ENCODE data around the gene KCNC3.

The KCNC3 gene

GRCh38 chr19:50320596-50320995 lies 8.6 kb downstream of the KCNC3 start:
- Histone ChIP-seq H3K36me3 (ENCODE audit: control insufficient read depth in 5 of 5, insufficient read depth in 5 of 5, low read length in 5 of 5) (no peaks in the 10 kb centered on the region), H3K27me3 (ENCODE audit: control insufficient read depth in 5 of 5, insufficient read depth in 4 of 5, low read length in 5 of 5) (peaks cover 0 to 2% (median 0%) of the 10 kb centered on the region in 5 donors), H3K4me3 (ENCODE audit: low read depth in 1 of 5, low read length in 5 of 5) (no peak overlapping the region), H3K9ac (ENCODE audit: low read length in 5 of 5) (no peak overlapping the region), H3K4me1 (ENCODE audit: control insufficient read depth in 5 of 5, insufficient read depth in 5 of 5, low read length in 5 of 5) (peaks cover 0 to 3% (median 2%) of the 10 kb centered on the region in 5 donors), H3K27ac (ENCODE audit: low read depth, low read length) (no peak overlapping the region), H3K9me3 (ENCODE audit: control insufficient read depth in 5 of 5, low read length in 5 of 5) (no peaks in the 10 kb centered on the region)

GRCh38 chr19:50320051-50320450 lies 9.1 kb downstream of the KCNC3 start:
- H3K36me3 ChIP-seq (ENCODE audit: control insufficient read depth in 5 of 5, insufficient read depth in 5 of 5, low read length in 5 of 5), result no peaks in the 10 kb centered on the region
- H3K4me1 ChIP-seq (ENCODE audit: control insufficient read depth in 5 of 5, insufficient read depth in 5 of 5, low read length in 5 of 5), result no peaks in the 10 kb centered on the region
- H3K9me3 ChIP-seq (ENCODE audit: control insufficient read depth in 5 of 5, low read length in 5 of 5), result no peaks in the 10 kb centered on the region
- no peak overlapping the region for H3K27ac ChIP-seq (ENCODE audit: low read depth, low read length)
- H3K9ac ChIP-seq (ENCODE audit: low read length in 5 of 5), result no peak overlapping the region
- peaks cover 0 to 4% (median under 1%) of the 10 kb centered on the region in 5 donors for H3K27me3 ChIP-seq (ENCODE audit: control insufficient read depth in 5 of 5, insufficient read depth in 4 of 5, low read length in 5 of 5)
- no peak overlapping the region for H3K4me3 ChIP-seq (ENCODE audit: low read depth in 1 of 5, low read length in 5 of 5)

DNA sequence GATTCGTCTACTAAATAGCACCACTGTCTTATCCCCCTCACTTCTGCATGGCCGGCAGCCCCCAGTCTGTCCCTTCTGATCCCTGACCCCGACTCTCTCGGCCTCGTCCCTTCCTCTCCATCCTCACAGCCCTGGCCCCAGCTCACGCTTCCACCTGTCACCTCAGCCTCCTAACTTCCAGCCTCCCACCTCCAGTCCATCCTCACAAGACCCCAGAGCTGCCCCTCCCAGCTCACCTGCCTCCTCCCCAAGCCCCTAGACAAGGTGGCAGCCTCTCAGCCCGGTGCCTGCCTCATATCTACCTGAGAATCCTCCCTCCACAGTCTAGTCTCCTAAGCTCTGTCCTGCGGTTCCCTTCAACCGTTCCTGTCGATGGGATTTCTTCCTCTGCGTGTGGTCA lies 10.0 kb downstream of the KCNC3 start:
- Histone ChIP-seq H3K4me3 (ENCODE audit: low read depth in 1 of 5, low read length in 5 of 5) (no peak overlapping the region), H3K4me1 (ENCODE audit: control insufficient read depth in 5 of 5, insufficient read depth in 5 of 5, low read length in 5 of 5) (no peaks in the 10 kb centered on the region), H3K27me3 (ENCODE audit: control insufficient read depth in 5 of 5, insufficient read depth in 4 of 5, low read length in 5 of 5) (peaks cover 0 to 13% (median 7%) of the 10 kb centered on the region in 5 donors)

GRCh38 chr19:50318438-50318837 lies 10.7 kb downstream of the KCNC3 start:
- Histone ChIP-seq H3K27me3 (ENCODE audit: control insufficient read depth in 5 of 5, insufficient read depth in 4 of 5, low read length in 5 of 5) (peaks cover 2 to 20% (median 10%) of the 10 kb centered on the region in 5 donors), H3K27ac (ENCODE audit: low read depth, low read length) (no peak overlapping the region), H3K4me1 (ENCODE audit: control insufficient read depth in 5 of 5, insufficient read depth in 5 of 5, low read length in 5 of 5) (no peaks in the 10 kb centered on the region), H3K36me3 (ENCODE audit: control insufficient read depth in 5 of 5, insufficient read depth in 5 of 5, low read length in 5 of 5) (no peaks in the 10 kb centered on the region), H3K9me3 (ENCODE audit: control insufficient read depth in 5 of 5, low read length in 5 of 5) (no peaks in the 10 kb centered on the region), H3K4me3 (ENCODE audit: low read depth in 1 of 5, low read length in 5 of 5) (no peak overlapping the region), H3K9ac (ENCODE audit: low read length in 5 of 5) (no peak overlapping the region)

More for the DNA sequence above, 10.0 kb downstream of the KCNC3 start:
- no peaks in the 10 kb centered on the region for H3K36me3 ChIP-seq (ENCODE audit: control insufficient read depth in 5 of 5, insufficient read depth in 5 of 5, low read length in 5 of 5)
- H3K9me3 ChIP-seq (ENCODE audit: control insufficient read depth in 5 of 5, low read length in 5 of 5), result no peaks in the 10 kb centered on the region
- no peak overlapping the region for H3K27ac ChIP-seq (ENCODE audit: low read depth, low read length)
- no peak overlapping the region for H3K9ac ChIP-seq (ENCODE audit: low read length in 5 of 5)

DNA sequence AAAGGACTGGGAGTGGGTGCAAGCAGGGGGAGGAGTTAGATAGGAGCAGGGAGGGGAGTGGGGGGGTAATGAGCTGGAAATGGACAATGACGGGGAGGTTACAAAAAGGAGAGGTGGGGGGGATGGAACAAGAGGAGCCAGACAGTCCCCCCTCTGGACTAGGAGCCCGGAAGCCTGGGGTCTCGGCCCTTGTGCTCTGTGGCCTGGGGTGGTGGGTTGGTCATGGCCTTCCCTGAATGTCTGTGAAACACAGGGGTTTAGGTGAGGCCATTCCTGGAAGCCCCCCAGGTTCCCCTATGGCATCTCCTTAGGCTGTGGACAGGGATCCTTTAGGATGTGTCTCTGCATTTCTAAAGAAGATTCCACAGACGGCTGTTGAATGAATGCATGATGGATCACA lies 12.1 kb downstream of the KCNC3 start:
- Histone ChIP-seq H3K4me3 (ENCODE audit: low read depth in 1 of 5, low read length in 5 of 5) (no peak overlapping the region), H3K4me1 (ENCODE audit: control insufficient read depth in 5 of 5, insufficient read depth in 5 of 5, low read length in 5 of 5) (no peaks in the 10 kb centered on the region), H3K9ac (ENCODE audit: low read length in 5 of 5) (no peak overlapping the region), H3K27ac (ENCODE audit: low read depth, low read length) (no peak overlapping the region), H3K27me3 (ENCODE audit: control insufficient read depth in 5 of 5, insufficient read depth in 4 of 5, low read length in 5 of 5) (peaks cover 10 to 32% (median 17%) of the 10 kb centered on the region in 5 donors), H3K36me3 (ENCODE audit: control insufficient read depth in 5 of 5, insufficient read depth in 5 of 5, low read length in 5 of 5) (no peaks in the 10 kb centered on the region), H3K9me3 (ENCODE audit: control insufficient read depth in 5 of 5, low read length in 5 of 5) (no peaks in the 10 kb centered on the region)

DNA sequence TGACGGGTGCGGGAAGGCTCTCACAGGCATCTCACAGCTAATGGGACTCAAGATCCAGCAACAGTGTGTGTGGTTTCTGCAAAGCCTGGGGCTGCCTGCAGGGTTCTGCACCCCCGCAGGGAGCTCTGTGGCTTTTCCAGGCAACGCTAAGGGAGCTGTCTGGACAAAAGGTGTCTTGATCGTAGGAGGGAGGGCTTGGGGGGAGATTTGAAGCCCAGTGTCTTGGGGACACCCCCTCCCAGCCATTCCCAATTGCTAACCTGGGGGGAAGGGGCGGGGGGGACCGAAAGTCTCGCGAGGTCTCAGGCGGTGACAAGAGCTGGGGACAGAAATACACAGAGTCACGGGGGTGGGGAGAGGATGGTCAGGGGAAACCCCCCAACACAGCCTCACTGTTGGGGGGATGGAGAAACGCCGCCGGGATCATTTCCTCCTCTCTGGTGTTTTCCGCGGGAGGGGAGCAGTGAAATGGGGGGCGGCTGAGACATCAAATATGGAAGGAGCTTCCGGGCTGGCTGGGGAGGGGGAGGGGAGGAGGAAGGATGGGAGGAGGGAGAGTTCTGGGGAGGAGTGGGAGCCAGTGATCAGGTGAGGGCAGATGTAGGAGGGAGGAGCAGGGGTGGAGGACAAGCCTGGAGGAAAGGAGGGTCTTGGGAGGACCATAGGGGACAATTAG lies 13.3 kb downstream of the KCNC3 start:
- no peak overlapping the region for H3K9ac ChIP-seq (ENCODE audit: low read length in 5 of 5)
- H3K4me1 ChIP-seq (ENCODE audit: control insufficient read depth in 5 of 5, insufficient read depth in 5 of 5, low read length in 5 of 5), result no peaks in the 10 kb centered on the region
- no peak overlapping the region for H3K27ac ChIP-seq (ENCODE audit: low read depth, low read length)
- no peaks in the 10 kb centered on the region for H3K9me3 ChIP-seq (ENCODE audit: control insufficient read depth in 5 of 5, low read length in 5 of 5)
- H3K27me3 ChIP-seq (ENCODE audit: control insufficient read depth in 5 of 5, insufficient read depth in 4 of 5, low read length in 5 of 5), result peaks cover 16 to 40% (median 25%) of the 10 kb centered on the region in 5 donors
- H3K4me3 ChIP-seq (ENCODE audit: low read depth in 1 of 5, low read length in 5 of 5), result no peak overlapping the region
- H3K36me3 ChIP-seq (ENCODE audit: control insufficient read depth in 5 of 5, insufficient read depth in 5 of 5, low read length in 5 of 5), result peaks cover 0 to 2% (median 0%) of the 10 kb centered on the region in 5 donors

- peaks cover 0 to 7% (median 0%) of the 10 kb centered on the region in 5 donors for H3K36me3 ChIP-seq (ENCODE audit: control insufficient read depth in 5 of 5, insufficient read depth in 5 of 5, low read length in 5 of 5)
- H3K4me1 ChIP-seq (ENCODE audit: control insufficient read depth in 5 of 5, insufficient read depth in 5 of 5, low read length in 5 of 5), result no peaks in the 10 kb centered on the region
- H3K9ac ChIP-seq (ENCODE audit: low read length in 5 of 5), result no peak overlapping the region
- H3K27ac ChIP-seq (ENCODE audit: low read depth, low read length), result no peak overlapping the region
- H3K27me3 ChIP-seq (ENCODE audit: control insufficient read depth in 5 of 5, insufficient read depth in 4 of 5, low read length in 5 of 5), result peaks cover 23 to 49% (median 32%) of the 10 kb centered on the region in 5 donors
- no peaks in the 10 kb centered on the region for H3K9me3 ChIP-seq (ENCODE audit: control insufficient read depth in 5 of 5, low read length in 5 of 5)
- H3K4me3 ChIP-seq (ENCODE audit: low read depth in 1 of 5, low read length in 5 of 5), result no peak overlapping the region
Observed at GRCh38 chr19:50314724-50315708, 14.2 kb downstream of the KCNC3 start.

GRCh38 chr19:50313812-50314536 lies 15.2 kb downstream of the KCNC3 start:
- H3K27me3 ChIP-seq (ENCODE audit: control insufficient read depth in 5 of 5, insufficient read depth in 4 of 5, low read length in 5 of 5), result peaks cover 26 to 56% (median 37%) of the 10 kb centered on the region in 5 donors
- H3K4me3 ChIP-seq (ENCODE audit: low read depth in 1 of 5, low read length in 5 of 5), result no peak overlapping the region
- H3K36me3 ChIP-seq (ENCODE audit: control insufficient read depth in 5 of 5, insufficient read depth in 5 of 5, low read length in 5 of 5), result peaks cover 0 to 9% (median 3%) of the 10 kb centered on the region in 5 donors
- H3K9ac ChIP-seq (ENCODE audit: low read length in 5 of 5), result no peak overlapping the region
- no peaks in the 10 kb centered on the region for H3K4me1 ChIP-seq (ENCODE audit: control insufficient read depth in 5 of 5, insufficient read depth in 5 of 5, low read length in 5 of 5)
- no peak overlapping the region for H3K27ac ChIP-seq (ENCODE audit: low read depth, low read length)
- no peaks in the 10 kb centered on the region for H3K9me3 ChIP-seq (ENCODE audit: control insufficient read depth in 5 of 5, low read length in 5 of 5)

DNA sequence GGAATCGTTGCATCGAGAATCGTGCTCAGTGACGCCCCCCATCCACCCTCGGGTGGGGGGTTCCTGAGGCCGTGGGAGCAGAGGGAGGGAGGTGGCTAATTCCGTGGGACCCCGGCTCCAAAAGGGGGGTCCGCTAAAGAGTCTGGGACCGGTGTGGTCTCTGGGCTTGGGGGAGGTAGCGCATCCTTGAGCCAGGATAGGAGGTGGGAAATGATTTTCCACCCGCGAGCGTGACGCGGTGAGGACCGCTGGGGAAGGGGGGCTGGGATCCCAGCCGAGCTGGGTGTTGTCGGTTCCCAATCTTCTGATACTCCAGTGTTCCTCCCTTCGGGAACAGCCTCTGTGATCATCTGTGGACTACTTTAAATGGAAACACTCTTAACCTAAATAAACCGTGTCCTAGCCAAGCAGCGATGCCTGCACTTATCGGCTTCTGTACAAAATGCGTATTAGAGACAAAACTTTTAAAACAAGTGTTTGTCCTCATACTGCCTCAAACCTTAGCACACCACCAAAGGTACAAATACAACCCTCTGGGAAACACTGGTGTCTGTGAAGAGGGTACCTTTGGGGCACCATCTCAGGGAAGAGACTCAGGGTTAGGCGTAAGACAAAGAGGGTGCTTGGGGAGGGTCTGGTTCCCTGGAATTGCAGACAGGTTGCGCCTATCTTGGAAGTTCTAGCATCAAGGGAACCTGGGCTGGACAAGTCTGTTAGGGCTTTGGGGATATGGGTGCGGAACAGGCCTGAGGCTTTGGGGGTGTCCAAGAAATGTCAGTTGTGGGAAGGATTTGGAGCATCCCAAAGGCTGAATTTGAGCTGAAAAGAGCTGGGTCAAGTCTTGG lies 16.0 kb downstream of the KCNC3 start:
- Histone ChIP-seq H3K4me3 (ENCODE audit: low read depth in 1 of 5, low read length in 5 of 5) (no peak overlapping the region), H3K9me3 (ENCODE audit: control insufficient read depth in 5 of 5, low read length in 5 of 5) (peaks cover 0 to under 1% (median 0%) of the 10 kb centered on the region in 5 donors), H3K4me1 (ENCODE audit: control insufficient read depth in 5 of 5, insufficient read depth in 5 of 5, low read length in 5 of 5) (no peaks in the 10 kb centered on the region), H3K9ac (ENCODE audit: low read length in 5 of 5) (no peak overlapping the region), H3K36me3 (ENCODE audit: control insufficient read depth in 5 of 5, insufficient read depth in 5 of 5, low read length in 5 of 5) (peaks cover 0 to 11% (median 5%) of the 10 kb centered on the region in 5 donors), H3K27me3 (ENCODE audit: control insufficient read depth in 5 of 5, insufficient read depth in 4 of 5, low read length in 5 of 5) (peaks cover 26 to 56% (median 38%) of the 10 kb centered on the region in 5 donors), H3K27ac (ENCODE audit: low read depth, low read length) (no peak overlapping the region)
